ENCODE data around the gene WNT1. TPM values are rescaled to one million over a fixed set of nuclear protein-coding genes. Genes with fewer than 3 reads are reported as not detected.
A peak's percentile ranks its signal among the peaks of the same experiment; 100 is the strongest.

The WNT1 gene
- total and polyA plus RNA-seq, 10 of the 15 experiments (the other 5 are each of a cell fraction or from before 2014, with no cell fraction given), result not detected

DNA sequence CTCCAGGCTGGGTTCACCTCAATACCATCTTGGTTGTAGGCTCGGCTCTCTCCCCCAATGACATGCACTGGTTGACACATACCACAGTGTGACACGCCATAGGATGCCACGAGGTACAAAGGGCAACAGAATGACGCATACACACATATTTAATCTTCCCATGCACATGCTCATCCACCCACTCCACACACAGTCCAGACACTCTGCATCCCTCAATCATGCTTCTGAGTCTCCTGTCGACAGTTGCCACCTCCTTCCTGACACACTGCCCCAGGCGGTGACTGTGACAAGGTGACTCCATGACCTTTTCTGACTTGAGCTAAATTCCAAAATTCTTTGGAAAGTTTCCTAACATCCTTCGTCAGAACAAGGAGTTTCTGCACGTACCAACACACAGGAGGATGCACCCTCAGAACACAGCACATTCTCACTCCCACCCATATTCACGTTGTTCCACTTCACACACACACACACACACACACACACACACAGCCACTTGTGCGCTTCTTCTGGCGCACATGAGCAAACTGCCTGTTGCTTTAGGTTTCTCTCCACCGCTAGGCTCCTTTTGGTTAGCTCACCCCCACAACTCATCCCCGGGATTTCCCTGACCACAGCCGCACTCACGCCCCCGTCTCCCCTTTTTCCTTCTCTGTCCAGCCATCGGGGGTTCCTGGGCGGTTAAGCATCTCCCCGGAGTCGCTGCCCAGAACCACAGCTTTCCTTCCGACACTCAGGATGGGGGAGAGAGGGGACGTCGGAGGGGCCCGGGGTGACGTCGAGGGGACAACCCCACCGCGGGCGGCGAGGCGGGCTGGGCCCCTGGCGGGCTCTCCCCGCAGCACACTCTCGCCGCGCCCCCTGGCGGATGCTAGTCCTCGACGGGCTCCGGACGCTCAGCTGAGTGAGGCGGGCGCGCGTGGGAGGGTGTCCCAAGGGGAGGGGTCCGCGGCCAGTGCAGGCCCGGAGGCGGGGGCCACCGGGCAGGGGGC, 536 bp upstream of the WNT1 start (continued):
- TF ChIP-seq, protein P1, sequence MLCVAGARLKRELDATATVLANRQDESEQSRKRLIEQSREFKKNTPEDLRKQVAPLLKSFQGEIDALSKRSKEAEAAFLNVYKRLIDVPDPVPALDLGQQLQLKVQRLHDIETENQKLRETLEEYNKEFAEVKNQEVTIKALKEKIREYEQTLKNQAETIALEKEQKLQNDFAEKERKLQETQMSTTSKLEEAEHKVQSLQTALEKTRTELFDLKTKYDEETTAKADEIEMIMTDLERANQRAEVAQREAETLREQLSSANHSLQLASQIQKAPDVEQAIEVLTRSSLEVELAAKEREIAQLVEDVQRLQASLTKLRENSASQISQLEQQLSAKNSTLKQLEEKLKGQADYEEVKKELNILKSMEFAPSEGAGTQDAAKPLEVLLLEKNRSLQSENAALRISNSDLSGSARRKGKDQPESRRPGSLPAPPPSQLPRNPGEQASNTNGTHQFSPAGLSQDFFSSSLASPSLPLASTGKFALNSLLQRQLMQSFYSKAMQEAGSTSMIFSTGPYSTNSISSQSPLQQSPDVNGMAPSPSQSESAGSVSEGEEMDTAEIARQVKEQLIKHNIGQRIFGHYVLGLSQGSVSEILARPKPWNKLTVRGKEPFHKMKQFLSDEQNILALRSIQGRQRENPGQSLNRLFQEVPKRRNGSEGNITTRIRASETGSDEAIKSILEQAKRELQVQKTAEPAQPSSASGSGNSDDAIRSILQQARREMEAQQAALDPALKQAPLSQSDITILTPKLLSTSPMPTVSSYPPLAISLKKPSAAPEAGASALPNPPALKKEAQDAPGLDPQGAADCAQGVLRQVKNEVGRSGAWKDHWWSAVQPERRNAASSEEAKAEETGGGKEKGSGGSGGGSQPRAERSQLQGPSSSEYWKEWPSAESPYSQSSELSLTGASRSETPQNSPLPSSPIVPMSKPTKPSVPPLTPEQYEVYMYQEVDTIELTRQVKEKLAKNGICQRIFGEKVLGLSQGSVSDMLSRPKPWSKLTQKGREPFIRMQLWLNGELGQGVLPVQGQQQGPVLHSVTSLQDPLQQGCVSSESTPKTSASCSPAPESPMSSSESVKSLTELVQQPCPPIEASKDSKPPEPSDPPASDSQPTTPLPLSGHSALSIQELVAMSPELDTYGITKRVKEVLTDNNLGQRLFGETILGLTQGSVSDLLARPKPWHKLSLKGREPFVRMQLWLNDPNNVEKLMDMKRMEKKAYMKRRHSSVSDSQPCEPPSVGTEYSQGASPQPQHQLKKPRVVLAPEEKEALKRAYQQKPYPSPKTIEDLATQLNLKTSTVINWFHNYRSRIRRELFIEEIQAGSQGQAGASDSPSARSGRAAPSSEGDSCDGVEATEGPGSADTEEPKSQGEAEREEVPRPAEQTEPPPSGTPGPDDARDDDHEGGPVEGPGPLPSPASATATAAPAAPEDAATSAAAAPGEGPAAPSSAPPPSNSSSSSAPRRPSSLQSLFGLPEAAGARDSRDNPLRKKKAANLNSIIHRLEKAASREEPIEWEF (IDR thresholded peaks at IDR 0.05; ENCODE audit: insufficient replicate concordance, low read depth, low read length), result no peak
- TF ChIP-seq HCFC1 (IDR thresholded peaks at IDR 0.05; ENCODE audit: low read length) (no peak), BCL11A (IDR thresholded peaks at IDR 0.05; ENCODE audit: low read depth, low read length) (no peak), LARP7 (IDR thresholded peaks at IDR 0.05) (no peak), HDGF (IDR thresholded peaks at IDR 0.05) (peak; percentile 48; the same call in 1 of the 2 replicates), ZSCAN29 (IDR thresholded peaks at IDR 0.05) (no peak), POLR2AphosphoS5 (IDR thresholded peaks at IDR 0.05; ENCODE audit: low read length) (no peak), E4F1 (IDR thresholded peaks at IDR 0.05; ENCODE audit: borderline replicate concordance, partially characterized antibody) (no peak), WRNIP1 (IDR thresholded peaks at IDR 0.05; ENCODE audit: borderline replicate concordance, low read depth, low read length) (no peak), JUNB (IDR thresholded peaks at IDR 0.05) (no peak), FOS (IDR thresholded peaks at IDR 0.05; ENCODE audit: borderline replicate concordance, extremely low read depth, insufficient read length) (no peak), PML (IDR thresholded peaks at IDR 0.05; ENCODE audit: low read length) (peak; percentile 43; the same call in 1 of the 2 replicates), SMAD1 (IDR thresholded peaks at IDR 0.05; ENCODE audit: low read depth, partially characterized antibody) (no peak), TCF12 (IDR thresholded peaks at IDR 0.05; ENCODE audit: low read depth, low read length) (no peak), SRF (IDR thresholded peaks at IDR 0.05; ENCODE audit: low read depth in 2 of 2, low read length in 2 of 2) (0 out of 4 replicates have a peak, but pooled peaks of 1 of the 2 experiments have one; percentile 19)
- TF ChIP-seq, protein P2, sequence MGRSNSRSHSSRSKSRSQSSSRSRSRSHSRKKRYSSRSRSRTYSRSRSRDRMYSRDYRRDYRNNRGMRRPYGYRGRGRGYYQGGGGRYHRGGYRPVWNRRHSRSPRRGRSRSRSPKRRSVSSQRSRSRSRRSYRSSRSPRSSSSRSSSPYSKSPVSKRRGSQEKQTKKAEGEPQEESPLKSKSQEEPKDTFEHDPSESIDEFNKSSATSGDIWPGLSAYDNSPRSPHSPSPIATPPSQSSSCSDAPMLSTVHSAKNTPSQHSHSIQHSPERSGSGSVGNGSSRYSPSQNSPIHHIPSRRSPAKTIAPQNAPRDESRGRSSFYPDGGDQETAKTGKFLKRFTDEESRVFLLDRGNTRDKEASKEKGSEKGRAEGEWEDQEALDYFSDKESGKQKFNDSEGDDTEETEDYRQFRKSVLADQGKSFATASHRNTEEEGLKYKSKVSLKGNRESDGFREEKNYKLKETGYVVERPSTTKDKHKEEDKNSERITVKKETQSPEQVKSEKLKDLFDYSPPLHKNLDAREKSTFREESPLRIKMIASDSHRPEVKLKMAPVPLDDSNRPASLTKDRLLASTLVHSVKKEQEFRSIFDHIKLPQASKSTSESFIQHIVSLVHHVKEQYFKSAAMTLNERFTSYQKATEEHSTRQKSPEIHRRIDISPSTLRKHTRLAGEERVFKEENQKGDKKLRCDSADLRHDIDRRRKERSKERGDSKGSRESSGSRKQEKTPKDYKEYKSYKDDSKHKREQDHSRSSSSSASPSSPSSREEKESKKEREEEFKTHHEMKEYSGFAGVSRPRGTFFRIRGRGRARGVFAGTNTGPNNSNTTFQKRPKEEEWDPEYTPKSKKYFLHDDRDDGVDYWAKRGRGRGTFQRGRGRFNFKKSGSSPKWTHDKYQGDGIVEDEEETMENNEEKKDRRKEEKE (IDR thresholded peaks at IDR 0.05), result no peak

Measured in GM12878 (cell line).